Fibroblast of skin of right quadriceps (primary cell): ENCODE results near the gene TMEM260.
"Not testable (repeated sequence)": the region's sequence is repeated elsewhere in the genome, so short reads cannot be mapped to it uniquely, and the experiment has no call there.

ENCODE experiments used
- DNase-seq: peaks from one replicate; pipeline ENCODE4 v3.0.0-alpha.2; 2013

TMEM260 gene

GRCh38 chr14:56603648-56604047, 24.1 kb downstream of the TMEM260 start:
- no peak for DNase-seq

DNA sequence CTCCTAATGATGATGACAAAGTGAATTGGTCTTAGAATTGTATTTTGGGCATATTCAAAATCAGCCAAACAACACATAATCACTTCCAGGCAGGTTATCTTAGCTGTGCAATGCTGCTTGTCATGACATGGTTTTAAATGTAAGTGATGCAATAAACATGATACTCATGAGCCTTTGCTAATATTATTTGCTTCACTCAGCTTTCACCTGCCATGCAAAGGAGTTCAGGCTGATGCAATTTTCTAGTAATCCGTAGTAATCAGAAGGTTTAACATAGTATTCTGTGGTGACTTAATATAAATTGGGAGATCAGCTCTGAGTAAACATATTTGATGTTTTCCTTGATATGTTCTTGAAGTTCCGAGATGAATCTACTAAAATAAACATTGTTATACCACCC, 29.1 kb downstream of the TMEM260 start:
- peak; percentile 4 for DNase-seq

DNA sequence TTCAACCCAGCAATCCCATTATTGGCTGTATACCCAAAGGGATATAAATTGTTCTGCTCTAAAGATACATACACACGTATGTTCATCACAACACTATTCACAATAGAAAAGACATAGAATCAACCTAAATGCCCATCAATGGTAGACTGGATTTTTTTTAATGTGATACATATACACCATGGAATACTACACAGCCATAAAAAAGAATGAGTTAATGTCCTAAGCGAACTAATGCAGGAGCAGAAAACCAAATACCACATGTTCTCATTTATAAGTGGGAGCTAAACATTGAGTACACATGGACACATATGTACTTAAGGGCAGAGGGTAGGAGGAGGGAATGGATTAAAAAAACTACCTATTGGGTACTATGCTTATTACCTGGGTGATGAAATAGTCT, 32.1 kb downstream of the TMEM260 start:
- not testable (repeated sequence) for DNase-seq

DNA sequence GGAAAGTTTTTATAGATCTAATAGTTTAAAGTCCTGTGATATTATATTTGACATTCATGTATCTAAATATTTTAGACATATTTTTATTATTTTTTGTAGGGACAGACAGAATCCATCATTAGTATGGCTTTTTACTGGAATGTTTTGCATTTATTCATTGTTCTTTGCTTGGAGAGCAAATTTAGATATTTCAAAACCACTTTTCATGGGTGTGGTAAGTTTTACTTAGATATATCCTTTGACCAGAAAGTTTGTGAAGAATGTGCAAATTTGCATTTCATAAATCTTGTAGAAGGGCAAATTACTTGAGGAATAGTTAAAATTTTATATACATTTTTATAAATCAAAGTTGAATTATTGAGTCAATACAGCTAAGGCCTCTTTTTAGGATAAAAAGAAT, 37.5 kb downstream of the TMEM260 start:
- no peak for DNase-seq

GRCh38 chr14:56630707-56631106, 51.1 kb downstream of the TMEM260 start:
- peak; percentile 17 for DNase-seq

DNA sequence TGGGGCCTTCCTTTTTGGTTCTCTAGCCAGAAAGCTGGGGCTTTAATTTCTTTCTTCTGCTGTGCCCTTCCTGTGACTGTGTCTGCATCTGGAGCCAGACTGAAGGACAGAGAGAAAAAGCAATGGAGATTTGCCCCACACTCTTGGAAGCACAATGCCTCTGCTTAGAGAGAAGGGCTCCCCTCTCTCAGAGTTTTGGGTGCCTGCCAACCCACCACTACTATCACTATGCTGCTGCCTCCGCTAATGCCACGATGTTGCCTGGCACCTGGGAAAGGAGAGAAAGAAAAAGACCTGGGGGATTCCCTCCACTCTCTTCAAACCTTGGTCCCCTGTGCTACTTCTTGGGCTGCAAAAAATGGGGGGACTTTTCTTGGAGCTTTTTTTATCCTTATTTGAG, 52.6 kb downstream of the TMEM260 start:
- no peak for DNase-seq

DNA sequence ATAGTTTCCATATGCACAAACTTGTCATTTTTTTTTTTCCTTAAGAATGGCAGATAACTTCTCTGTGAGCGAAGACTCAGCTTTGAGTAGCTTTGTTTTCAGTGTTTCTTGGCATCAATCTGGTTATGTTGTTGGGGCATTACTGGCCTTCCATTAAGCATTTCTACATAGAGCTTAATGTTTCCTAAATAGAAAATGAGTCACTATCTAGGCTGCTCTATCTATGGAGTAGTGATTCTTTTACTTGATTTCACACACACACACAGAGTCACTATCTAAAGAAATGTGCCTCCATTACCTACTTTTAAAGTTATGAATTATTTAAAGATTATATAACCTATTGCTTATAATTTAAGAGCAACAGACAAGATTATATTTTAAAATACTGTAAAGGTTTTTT, 53.9 kb downstream of the TMEM260 start:
- no peak for DNase-seq

DNA sequence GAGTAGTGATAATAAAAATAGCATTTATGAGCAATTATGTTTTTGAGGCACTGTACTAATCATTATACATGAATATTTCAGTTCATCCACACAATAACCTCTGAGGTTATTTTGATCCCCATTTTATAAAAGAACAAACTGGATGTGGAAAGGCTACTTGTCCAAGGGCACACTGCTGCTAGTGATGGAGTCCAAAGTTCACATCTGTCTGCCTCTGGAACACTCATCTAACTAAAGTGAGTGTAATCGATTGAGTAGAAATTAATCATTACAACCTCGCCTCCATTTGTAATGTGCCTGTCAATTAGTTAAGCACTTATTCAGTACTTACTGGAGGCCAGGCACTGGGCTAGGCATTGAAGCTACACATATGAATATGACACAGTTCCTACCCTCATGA, 55.4 kb downstream of the TMEM260 start:
- DNase-seq = no peak

GRCh38 chr14:56647493-56647892, 67.9 kb downstream of the TMEM260 start:
- DNase-seq = no peak

GRCh38 chr14:56648508-56649301, 69.1 kb downstream of the TMEM260 start:
- no peak for DNase-seq

- no peak for DNase-seq
Measured at GRCh38 chr14:56649382-56649781, 69.8 kb downstream of the TMEM260 start.

DNA sequence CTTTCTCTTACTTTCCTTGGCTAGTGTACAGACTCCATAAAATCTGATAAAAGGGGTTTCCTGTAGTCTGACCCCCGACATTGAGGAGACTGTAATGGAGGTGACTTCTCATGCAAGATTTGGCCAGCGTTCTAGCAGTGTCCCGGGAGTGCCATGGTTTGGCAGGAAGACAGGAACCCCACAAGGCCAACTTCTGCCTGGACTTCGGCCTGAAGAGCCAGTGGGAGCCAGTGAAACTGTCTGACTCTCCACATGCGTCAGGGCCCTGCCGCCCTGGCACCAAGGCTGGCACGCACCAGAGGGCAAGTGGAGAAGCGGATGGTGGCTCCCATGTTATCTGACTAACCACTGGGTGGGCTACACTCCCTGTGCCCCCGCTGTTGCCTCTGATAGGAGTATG, 70.5 kb downstream of the TMEM260 start:
- DNase-seq = no peak

GRCh38 chr14:56650979-56651378, 71.4 kb downstream of the TMEM260 start:
- DNase-seq = no peak

DNA sequence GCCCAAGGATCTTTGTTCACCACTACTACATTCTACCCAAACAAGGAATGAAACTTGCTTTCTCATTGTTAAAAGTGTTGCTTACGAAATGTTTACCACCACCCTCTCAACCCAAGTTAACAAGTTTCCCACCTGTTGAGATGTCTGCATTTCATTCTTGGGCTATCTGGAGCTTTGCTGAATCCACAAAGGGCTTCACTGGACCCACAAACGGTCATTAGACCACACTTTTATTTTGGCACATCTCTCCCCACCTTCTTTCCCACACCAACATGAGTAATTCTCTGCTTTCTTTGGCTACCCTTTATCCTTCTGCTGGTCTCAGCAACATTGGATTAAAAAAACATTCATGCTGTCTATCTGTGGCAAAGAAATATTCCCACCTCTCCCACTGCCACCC, 78.0 kb downstream of the TMEM260 start:
- no peak for DNase-seq

DNA sequence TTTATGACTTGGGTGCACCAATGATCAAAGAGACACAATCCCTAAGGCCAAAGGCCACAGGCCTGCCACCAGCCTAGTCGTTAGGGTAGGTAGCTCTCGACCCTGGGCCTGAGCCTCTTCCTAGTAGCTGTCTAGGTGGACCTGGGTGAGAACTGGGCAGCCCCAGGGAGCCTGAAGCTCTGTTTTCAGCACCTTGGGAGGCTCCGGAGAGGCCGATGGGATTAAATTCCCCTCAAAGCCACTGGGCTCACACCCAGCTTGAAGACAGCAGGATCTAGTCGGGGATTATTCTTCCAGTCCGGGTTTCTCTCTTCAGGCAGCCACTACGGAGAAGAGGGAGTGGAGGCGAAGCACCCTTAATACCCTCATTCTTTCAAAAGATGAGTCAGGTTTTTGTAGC, 79.8 kb downstream of the TMEM260 start:
- no peak for DNase-seq

GRCh38 chr14:56659964-56660551, 80.5 kb downstream of the TMEM260 start:
- peak; percentile 40 for DNase-seq

DNA sequence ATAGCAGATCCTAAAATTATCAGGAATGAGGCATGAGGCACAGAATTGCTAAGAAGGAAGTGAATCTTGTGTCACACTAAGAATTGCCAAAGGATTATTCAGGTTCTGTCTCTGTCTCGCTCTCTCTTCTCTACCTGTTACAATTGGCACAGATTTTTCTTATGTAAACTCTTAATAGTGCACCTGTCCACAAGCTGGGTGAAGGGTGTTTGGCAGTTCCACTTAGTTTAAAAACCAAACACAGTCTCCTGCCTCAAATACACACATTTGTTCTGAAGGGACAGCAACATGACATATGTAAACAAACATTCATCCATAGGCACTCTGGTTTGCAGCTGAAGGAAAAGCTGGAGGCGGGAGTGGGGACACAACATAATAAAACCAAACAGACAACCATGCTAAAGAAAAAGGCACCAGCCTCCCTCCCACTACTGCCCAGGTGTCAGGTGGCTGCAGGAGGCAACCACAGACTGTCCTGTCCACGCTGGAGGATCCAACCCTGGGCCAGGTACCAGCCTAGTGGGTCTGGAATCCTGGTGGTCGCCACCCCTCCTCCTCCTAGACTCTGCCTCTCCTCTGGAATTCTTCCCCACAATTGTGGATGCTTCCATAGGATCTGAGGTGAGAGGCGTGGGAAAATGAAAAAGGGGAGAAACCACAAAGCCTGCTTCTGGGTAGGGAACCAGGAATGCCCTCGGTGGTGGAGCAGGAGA, 81.2 kb downstream of the TMEM260 start:
- DNase-seq = no peak

DNA sequence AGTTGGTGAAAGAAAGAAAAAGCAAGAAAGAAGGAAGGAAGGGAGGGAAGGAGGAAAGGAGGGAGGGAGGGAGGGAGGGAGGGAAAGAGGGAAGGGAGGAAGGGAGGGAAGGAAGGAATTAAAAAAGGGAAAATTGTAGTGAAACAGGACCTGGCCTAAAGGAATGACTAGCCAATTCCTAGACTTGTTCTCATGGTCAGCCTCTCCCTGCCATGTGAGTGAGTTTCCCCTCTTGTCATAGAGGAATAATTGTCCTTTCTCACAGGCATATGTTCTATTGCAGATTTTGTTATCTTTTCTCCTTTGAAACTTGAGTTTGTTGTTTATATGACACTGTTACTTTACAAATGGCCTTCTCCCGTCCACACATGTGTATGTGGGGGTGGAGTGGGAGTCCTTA, 81.9 kb downstream of the TMEM260 start:
- DNase-seq = no peak

DNA sequence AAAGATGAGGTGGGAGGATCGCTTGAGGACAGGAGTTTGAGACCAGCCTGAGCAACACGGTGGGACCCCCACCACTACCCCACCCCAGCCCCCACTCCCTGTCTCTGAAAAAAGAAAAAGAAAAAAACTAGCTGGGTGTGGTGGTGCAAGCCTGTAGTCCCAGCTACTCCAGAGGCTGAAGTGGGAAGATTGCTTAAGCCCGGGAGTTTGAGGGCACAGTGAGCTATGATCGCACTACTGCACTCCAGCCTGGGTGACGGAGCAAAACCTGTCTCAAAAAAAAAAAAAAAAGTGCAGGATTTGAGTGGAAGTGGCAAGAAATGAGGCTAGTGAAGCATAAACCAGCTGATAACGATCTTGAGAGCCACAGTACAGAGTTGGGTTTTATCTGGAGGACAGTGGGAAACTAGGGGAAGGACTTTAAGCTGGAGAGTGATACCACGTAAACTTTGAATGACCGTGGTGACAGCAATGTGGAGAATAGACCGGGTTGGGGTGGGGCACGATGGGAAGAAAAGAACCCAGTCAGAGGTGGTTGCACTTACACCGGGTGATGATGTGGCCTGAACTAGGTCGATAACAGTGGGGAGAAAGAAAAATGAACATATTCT, 85.3 kb downstream of the TMEM260 start:
- DNase-seq = no peak

DNA sequence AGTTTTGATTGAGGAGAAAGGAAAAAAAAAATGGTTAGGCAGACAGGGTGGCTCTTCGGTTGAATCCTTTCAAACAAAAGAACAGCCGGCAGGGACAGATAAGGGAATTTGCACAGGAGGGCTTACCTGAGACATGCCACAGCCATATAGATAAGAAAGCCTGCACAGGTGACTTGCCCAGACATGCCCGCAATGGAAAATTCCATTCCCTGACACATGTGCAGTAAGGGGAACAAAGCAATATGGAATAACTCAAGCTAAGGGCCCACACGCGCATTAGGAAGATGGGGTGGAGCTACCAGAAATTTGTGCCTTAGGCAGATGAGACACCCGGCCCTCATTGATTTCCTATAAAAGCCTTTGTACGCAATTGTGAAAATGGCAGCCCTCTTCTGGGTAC, 86.7 kb downstream of the TMEM260 start:
- no peak for DNase-seq

- DNase-seq = peak; percentile 53
Measured at GRCh38 chr14:56666716-56667115, 87.1 kb downstream of the TMEM260 start.

DNA sequence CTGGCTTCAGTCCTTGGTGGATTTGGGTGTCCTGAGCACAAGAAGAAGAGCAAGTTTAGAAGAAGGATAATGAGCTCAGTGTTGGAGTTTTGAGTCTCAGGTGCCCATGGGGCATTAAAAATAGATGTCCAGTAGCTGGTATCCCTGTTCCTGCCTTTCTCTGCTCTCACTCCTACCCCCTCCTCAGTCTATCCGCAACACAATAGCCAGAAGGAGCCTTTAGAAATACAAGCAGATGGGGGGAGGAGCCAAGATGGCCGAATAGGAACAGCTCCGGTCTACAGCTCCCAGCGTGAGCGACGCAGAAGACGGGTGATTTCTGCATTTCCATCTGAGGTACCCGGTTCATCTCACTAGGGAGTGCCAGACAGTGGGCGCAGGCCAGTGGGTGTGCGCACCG, 87.7 kb downstream of the TMEM260 start:
- DNase-seq = not testable (repeated sequence)

- DNase-seq = no peak
Measured at GRCh38 chr14:56676042-56676441, 96.4 kb downstream of the TMEM260 start.

DNA sequence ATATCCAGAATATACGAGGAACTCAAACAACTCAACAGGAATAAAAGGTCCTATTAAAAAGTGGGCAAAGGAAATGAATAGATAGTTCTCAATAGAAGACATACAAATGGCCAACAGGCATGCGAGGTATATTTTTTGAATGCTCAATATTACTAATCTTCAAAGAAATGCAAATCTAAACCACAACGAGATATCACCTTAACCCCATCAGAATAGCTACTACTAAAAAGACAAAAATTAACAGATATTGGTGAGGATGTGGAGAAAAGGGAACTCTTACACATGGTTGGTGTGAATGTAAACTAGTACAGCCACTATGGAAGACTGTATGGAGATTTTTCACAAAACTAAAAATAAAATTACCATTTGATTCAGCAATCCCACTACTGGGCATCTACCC, 99.2 kb downstream of the TMEM260 start:
- DNase-seq = no peak
